DOHH2 (cell line): ENCODE measurements around the gene AKIRIN2.

Source experiments
- H3F3A ChIP-seq: fragments of 200-600 bp; sonication (generic), shearing (Covaris generic); 2 replicates; pipeline ENCODE4 v1.6.0; 2016; ENCODE audit warnings: antibody characterized with exemption, mild to moderate bottlenecking; ENCODE audit not compliant: control insufficient read depth, insufficient read depth
- H3K27ac ChIP-seq: fragments of 200-600 bp; sonication (generic); 2 replicates; pipeline ENCODE4 v1.5.1; 2014; ENCODE audit warnings: low read depth, mild to moderate bottlenecking, low read length, moderate library complexity
- H3K27me3 ChIP-seq: fragments of 200-600 bp; sonication (generic); 2 replicates; pipeline ENCODE4 v1.6.1; 2014; ENCODE audit warnings: mild to moderate bottlenecking, low read length, mixed read lengths; ENCODE audit not compliant: control insufficient read depth
- H3K36me3 ChIP-seq: fragments of 200-600 bp; sonication (generic); 2 replicates; pipeline ENCODE4 v1.6.1; 2014; ENCODE audit warnings: mild to moderate bottlenecking, low read length, moderate library complexity, mixed read lengths; ENCODE audit not compliant: control insufficient read depth
- H3K4me1 ChIP-seq: fragments of 200-600 bp; sonication (generic); 2 replicates; pipeline ENCODE4 v1.6.1; 2014; ENCODE audit warnings: mild to moderate bottlenecking, low read length, mixed read lengths; ENCODE audit not compliant: control insufficient read depth
- H3K4me2 ChIP-seq: fragments of 200-600 bp; sonication (generic); 2 replicates; pipeline ENCODE4 v1.6.0; 2014; ENCODE audit warnings: mild to moderate bottlenecking, low read length, moderate library complexity
- H3K4me3 ChIP-seq: fragments of 200-600 bp; sonication (generic); 2 replicates; pipeline ENCODE4 v1.5.1; 2014; ENCODE audit warnings: mild to moderate bottlenecking, low read length, mixed read lengths
- H3K79me2 ChIP-seq: fragments of 200-600 bp; sonication (generic); 2 replicates; pipeline ENCODE4 v1.6.1; 2014; ENCODE audit warnings: mild to moderate bottlenecking, low read length, mixed read lengths; ENCODE audit not compliant: control insufficient read depth
- H3K9me2 ChIP-seq: fragments of 200-600 bp; sonication (generic); replicated peaks from 2 replicates; pipeline ENCODE4 v1.6.1; 2014; ENCODE audit warnings: mild to moderate bottlenecking, low read length, mixed read lengths; ENCODE audit not compliant: control insufficient read depth
- H3K9me3 ChIP-seq: fragments of 200-600 bp; sonication (generic); 2 replicates; pipeline ENCODE4 v1.6.1; 2014; ENCODE audit warnings: antibody characterized with exemption, low read length, mixed read lengths; ENCODE audit not compliant: control insufficient read depth, insufficient read depth
- H4K20me1 ChIP-seq: fragments of 200-600 bp; sonication (generic); 2 replicates; pipeline ENCODE4 v1.6.0; 2014; ENCODE audit warnings: low read depth, mild to moderate bottlenecking, antibody characterized with exemption, low read length, moderate library complexity; ENCODE audit not compliant: control insufficient read depth, insufficient read depth
- CTCF ChIP-seq: fragments of 200-600 bp; sonication (generic); IDR thresholded peaks from one replicate; pipeline ENCODE4 v1.5.1; 2014; ENCODE audit warnings: antibody characterized with exemption, mild to moderate bottlenecking, low read depth, low read length; ENCODE audit not compliant: poor library complexity, severe bottlenecking
- EZH2phosphoT487 ChIP-seq: fragments of 200-600 bp; sonication (generic); IDR thresholded peaks from 2 replicates; pipeline ENCODE4 v1.6.1; 2017; ENCODE audit warnings: borderline replicate concordance, mild to moderate bottlenecking, antibody characterized with exemption, low read length, moderate library complexity, mixed read lengths

Gene AKIRIN2

GRCh38 chr6:87738744-87739143, 36.7 kb upstream of the AKIRIN2 start:
- no peak overlapping the region for H3K4me3 ChIP-seq
- H3K79me2 ChIP-seq, result no peaks in the 10 kb centered on the region
- no peak overlapping the region for H3K4me2 ChIP-seq
- H3K9me3 ChIP-seq, result no peaks in the 10 kb centered on the region
- peaks cover 13% of the 10 kb centered on the region for H3F3A ChIP-seq
- H3K27ac ChIP-seq, result no peak overlapping the region
- H3K9me2 ChIP-seq, result no peaks in the 10 kb centered on the region
- H3K36me3 ChIP-seq, result no peaks in the 10 kb centered on the region
- H3K4me1 ChIP-seq, result peaks cover 47% of the 10 kb centered on the region
- no peak for TF ChIP-seq CTCF
- TF ChIP-seq EZH2phosphoT487, result no peak
- H4K20me1 ChIP-seq, result no peaks in the 10 kb centered on the region
- no peaks in the 10 kb centered on the region for H3K27me3 ChIP-seq

- Histone ChIP-seq H3K27me3 (no peaks in the 10 kb centered on the region), H3K4me2 (no peak overlapping the region), H3K4me3 (no peak overlapping the region), H4K20me1 (no peaks in the 10 kb centered on the region), H3K79me2 (no peaks in the 10 kb centered on the region), H3K9me2 (no peaks in the 10 kb centered on the region), H3F3A (peaks cover 13% of the 10 kb centered on the region), H3K27ac (no peak overlapping the region), H3K36me3 (no peaks in the 10 kb centered on the region), H3K4me1 (peaks cover 40% of the 10 kb centered on the region), H3K9me3 (no peaks in the 10 kb centered on the region)
- no peak for TF ChIP-seq EZH2phosphoT487
- TF ChIP-seq CTCF, result no peak
Measured at GRCh38 chr6:87738000-87738399, 36.0 kb upstream of the AKIRIN2 start.

GRCh38 chr6:87736809-87737540, 34.9 kb upstream of the AKIRIN2 start:
- H3F3A ChIP-seq, result peaks cover 13% of the 10 kb centered on the region
- H3K4me2 ChIP-seq, result 0 out of 2 replicates have a peak overlapping the region, but pooled peaks have one; percentile 2
- H3K27ac ChIP-seq, result no peak overlapping the region
- no peaks in the 10 kb centered on the region for H3K27me3 ChIP-seq
- TF ChIP-seq CTCF, result no peak
- TF ChIP-seq EZH2phosphoT487, result no peak
- H3K4me3 ChIP-seq, result no peak overlapping the region
- no peaks in the 10 kb centered on the region for H3K79me2 ChIP-seq
- H3K4me1 ChIP-seq, result peaks cover 36% of the 10 kb centered on the region
- no peaks in the 10 kb centered on the region for H3K9me2 ChIP-seq
- H4K20me1 ChIP-seq, result no peaks in the 10 kb centered on the region
- H3K9me3 ChIP-seq, result no peaks in the 10 kb centered on the region
- no peaks in the 10 kb centered on the region for H3K36me3 ChIP-seq
